CD14-positive monocyte (primary cell): ENCODE measurements around the gene SMC4. TPM values are rescaled to one million over a fixed set of nuclear protein-coding genes. Genes with fewer than 3 reads are reported as not detected.
A peak's percentile ranks its signal among the peaks of the same experiment; 100 is the strongest.

Experiments
- DNase-seq, 3 donors: peaks; one replicate each; pipeline ENCODE4 v3.0.0-alpha.2; 2011 to 2022
- H2AFZ ChIP-seq: 2 replicates; pipeline ENCODE4 v1.6.0; 2012; ENCODE audit warnings: mild to moderate bottlenecking, low read depth, low read length, inconsistent platforms; ENCODE audit not compliant: insufficient read depth, poor library complexity, severe bottlenecking
- H3K27ac ChIP-seq, 2 donors: 1 replicate in 1 of 2; 2 replicates in 1 of 2; pipeline ENCODE4 v1.5.1; 2012 to 2013; ENCODE audit warnings: low read length in 2 of 2, control low read depth in 1 of 2, inconsistent platforms in 1 of 2, low read depth in 1 of 2, mild to moderate bottlenecking in 1 of 2
- H3K27me3 ChIP-seq, 2 donors: one replicate each; pipeline versions ENCODE4 v1.6.0 to v1.6.1; 2011 to 2013; ENCODE audit warnings: low read length in 2 of 2; ENCODE audit not compliant: control insufficient read depth in 2 of 2, insufficient read depth in 2 of 2
- H3K36me3 ChIP-seq, 2 donors: replicated peaks in 1 of 2; 1 replicate in 1 of 2; 2 replicates in 1 of 2; pipeline versions ENCODE4 v1.5.1 to v1.6.1; 2012 to 2013; ENCODE audit warnings: low read length in 2 of 2, control low read depth in 1 of 2, inconsistent platforms in 1 of 2, mild to moderate bottlenecking in 1 of 2; ENCODE audit not compliant: insufficient read depth in 2 of 2, control insufficient read depth in 1 of 2
- H3K4me1 ChIP-seq, 2 donors: 1 replicate in 1 of 2; 2 replicates in 1 of 2; pipeline versions ENCODE4 v1.5.1 to v1.6.1; 2012 to 2013; ENCODE audit warnings: low read length in 2 of 2, control low read depth in 1 of 2, inconsistent platforms in 1 of 2, mild to moderate bottlenecking in 1 of 2, moderate library complexity in 1 of 2; ENCODE audit not compliant: insufficient read depth in 2 of 2, control insufficient read depth in 1 of 2
- H3K4me2 ChIP-seq: replicated peaks from 2 replicates; pipeline ENCODE3; 2012; ENCODE audit warnings: low read length, moderate library complexity, mild to moderate bottlenecking; ENCODE audit not compliant: poor library complexity, severe bottlenecking; ENCODE audit errors: extremely low read depth
- H3K4me3 ChIP-seq, 3 experiments: fragments of 200-600 bp in 1 of 3; sonication (generic) in 1 of 3; replicated peaks in 1 of 3; 1 replicate in 2 of 3; 2 replicates in 1 of 3; pipeline ENCODE4 v1.5.1; 2011 to 2013; ENCODE audit warnings: low read length in 3 of 3, mild to moderate bottlenecking in 3 of 3, control low read depth in 2 of 3, low read depth in 2 of 3, inconsistent platforms in 1 of 3, moderate library complexity in 1 of 3
- H3K79me2 ChIP-seq: 2 replicates; pipeline ENCODE4 v1.6.0; 2012; ENCODE audit warnings: mild to moderate bottlenecking, control low read depth, inconsistent platforms, low read length, moderate library complexity; ENCODE audit not compliant: insufficient read depth
- H3K9ac ChIP-seq: 2 replicates; pipeline ENCODE4 v1.6.0; 2017; ENCODE audit warnings: low read length, mild to moderate bottlenecking; ENCODE audit not compliant: insufficient read depth, poor library complexity, severe bottlenecking
- H3K9me3 ChIP-seq, 2 donors: replicated peaks in 1 of 2; 1 replicate in 1 of 2; 2 replicates in 1 of 2; pipeline versions ENCODE4 v1.5.1 to v1.6.1; 2012 to 2013; ENCODE audit warnings: low read length in 2 of 2, control low read depth in 1 of 2; ENCODE audit not compliant: control insufficient read depth in 1 of 2, insufficient read depth in 1 of 2
- H4K20me1 ChIP-seq: 2 replicates; pipeline ENCODE4 v1.6.0; 2012; ENCODE audit warnings: mild to moderate bottlenecking, low read length, control low read depth, moderate library complexity; ENCODE audit not compliant: insufficient read depth
- H3K27ac Mint-ChIP-seq, 7 donors: one replicate each; pipeline ENCODE4 v1.8.0; 2020; ENCODE audit warnings: mild to moderate bottlenecking in 7 of 7, mixed read lengths in 7 of 7, moderate library complexity in 6 of 7, inconsistent platforms in 2 of 7
- H3K27me3 Mint-ChIP-seq, 3 donors: one replicate each; pipeline ENCODE4 v1.8.0; 2021 to 2022; ENCODE audit warnings: low read depth in 3 of 3, mild to moderate bottlenecking in 3 of 3, mixed read lengths in 3 of 3, moderate library complexity in 3 of 3, inconsistent platforms in 1 of 3
- H3K36me3 Mint-ChIP-seq, 2 donors: one replicate each; pipeline ENCODE4 v1.8.0; 2020; ENCODE audit warnings: mixed read lengths in 2 of 2, inconsistent platforms in 1 of 2, mild to moderate bottlenecking in 1 of 2
- H3K4me1 Mint-ChIP-seq: one replicate; pipeline ENCODE4 v1.8.0; 2020; ENCODE audit warnings: mild to moderate bottlenecking, mixed read lengths
- H3K4me3 Mint-ChIP-seq, 2 donors: one replicate each; pipeline ENCODE4 v1.8.0; 2020; ENCODE audit warnings: mild to moderate bottlenecking in 2 of 2, mixed read lengths in 2 of 2, moderate library complexity in 1 of 2
- H3K9me3 Mint-ChIP-seq, 7 donors: one replicate each; pipeline ENCODE4 v1.8.0; 2020 to 2022; ENCODE audit warnings: mixed read lengths in 7 of 7, mild to moderate bottlenecking in 6 of 7, moderate library complexity in 6 of 7, inconsistent platforms in 2 of 7
- CTCF ChIP-seq: fragments of 200-600 bp; IDR thresholded peaks from one replicate; pipeline ENCODE4 v1.8.0; 2022; ENCODE audit warnings: antibody characterized with exemption, mild to moderate bottlenecking
- WGBS: methylation state at CpG from one replicate; pipeline ENCODE4 v1.1.5; 2013; ENCODE audit warnings: missing lambda C conversion rate; ENCODE audit not compliant: insufficient coverage; 5-methylcytosine and 5-hydroxymethylcytosine counted together
- intact Hi-C, 2 donors: fragments of 100-400 bp; cut with micrococcal nuclease; formaldehyde crosslinking; loops; one replicate each; pipeline versions ENCODE4 v1.15.0 to v1.15.1; 2023
- polyA plus RNA-seq, 3 donors: library from polyadenylated mRNA; depleted of rRNA in 1 of 3; unstranded in 2 of 3; stranded (reverse) in 1 of 3; fragments of 300-500 nt in 2 of 3; fragments of >200 nt in 1 of 3; fragmentation: Illumina TruSeq in 2 of 3; gene quantifications; 1 replicate in 2 of 3; 2 replicates in 1 of 3; pipeline ENCODE4 v1.2.3, GENCODE V29; 2012 to 2021

Gene SMC4
- polyA plus RNA-seq, 3 donors = 6.8 to 17.2 (median 14.1) TPM

- Histone ChIP-seq H3K9me3 (no peaks in the 10 kb centered on the region), H3K4me2 (no peak overlapping the region), H3K4me3 (no peak overlapping the region), H2AFZ (no peak overlapping the region), H3K9ac (no peak overlapping the region), H3K27me3 (no peaks in the 10 kb centered on the region), H3K4me1 (no peaks in the 10 kb centered on the region), H3K27ac (peak overlapping the region in 1 of 2 donors; percentile 36), H4K20me1 (no peaks in the 10 kb centered on the region), H3K79me2 (peaks cover 96% of the 10 kb centered on the region), H3K36me3 (peaks cover 29 to 78% of the 10 kb centered on the region in 2 donors)
- WGBS = no CpG with 5 or more reads among the region's 1 CpG
- no peak for TF ChIP-seq CTCF
- Mint-ChIP-seq H3K27me3 (no peaks in the 10 kb centered on the region), H3K4me1 (peaks cover 7% of the 10 kb centered on the region), H3K36me3 (peaks cover 29 to 50% of the 10 kb centered on the region in 2 donors), H3K4me3 (no peak overlapping the region), H3K9me3 (no peaks in the 10 kb centered on the region), H3K27ac (peak overlapping the region in 2 of 7 donors; percentile 56 to 75)
- intact Hi-C loops = loop anchor here (5.0 to 10.0 kb wide), 2 partner anchors 188 to 380 kb away; partner anchors contain the start of gene C3orf80 (in 1 of the 2)
- no peak for DNase-seq
Measured at GRCh38 chr3:160412477-160412876, 13.0 kb downstream of the SMC4 start.

- Mint-ChIP-seq H3K4me3 (no peak overlapping the region), H3K27me3 (no peaks in the 10 kb centered on the region), H3K4me1 (peaks cover 7% of the 10 kb centered on the region), H3K36me3 (peaks cover 36 to 53% of the 10 kb centered on the region in 2 donors), H3K9me3 (no peaks in the 10 kb centered on the region), H3K27ac (no peak overlapping the region)
- Histone ChIP-seq H3K4me3 (no peak overlapping the region), H3K4me1 (no peaks in the 10 kb centered on the region), H3K4me2 (no peak overlapping the region), H3K27me3 (no peaks in the 10 kb centered on the region), H3K9me3 (no peaks in the 10 kb centered on the region), H3K9ac (no peak overlapping the region), H4K20me1 (no peaks in the 10 kb centered on the region), H3K27ac (no peak overlapping the region), H2AFZ (no peak overlapping the region), H3K36me3 (peaks cover 34 to 81% of the 10 kb centered on the region in 2 donors), H3K79me2 (peaks cover 95% of the 10 kb centered on the region)
- DNase-seq = peak; percentile 65 to 78 (median 74)
- no CpG with 5 or more reads among the region's 3 CpGs for WGBS
- peak; percentile 96 for TF ChIP-seq CTCF
- intact Hi-C loops = loop anchor here (5.0 to 10.0 kb wide), 2 partner anchors 189 to 381 kb away; partner anchors contain the start of gene C3orf80 (in 1 of the 2)
Measured at GRCh38 chr3:160413613-160414248, 14.3 kb downstream of the SMC4 start.
